CD14-positive monocyte (primary cell): Measurements from ENCODE around the gene SPAG5. TPM values are rescaled to one million over a fixed set of nuclear protein-coding genes. Genes with fewer than 3 reads are reported as not detected.

Source experiments
- DNase-seq, 3 donors: peaks; one replicate each; pipeline ENCODE4 v3.0.0-alpha.2; 2011 to 2022
- H2AFZ ChIP-seq: 2 replicates; pipeline ENCODE4 v1.6.0; 2012; ENCODE audit warnings: mild to moderate bottlenecking, low read depth, low read length, inconsistent platforms; ENCODE audit not compliant: insufficient read depth, poor library complexity, severe bottlenecking
- H3K27ac ChIP-seq, 2 donors: 1 replicate in 1 of 2; 2 replicates in 1 of 2; pipeline ENCODE4 v1.5.1; 2012 to 2013; ENCODE audit warnings: low read length in 2 of 2, control low read depth in 1 of 2, inconsistent platforms in 1 of 2, low read depth in 1 of 2, mild to moderate bottlenecking in 1 of 2
- H3K27me3 ChIP-seq, 2 donors: one replicate each; pipeline versions ENCODE4 v1.6.0 to v1.6.1; 2011 to 2013; ENCODE audit warnings: low read length in 2 of 2; ENCODE audit not compliant: control insufficient read depth in 2 of 2, insufficient read depth in 2 of 2
- H3K36me3 ChIP-seq, 2 donors: replicated peaks in 1 of 2; 1 replicate in 1 of 2; 2 replicates in 1 of 2; pipeline versions ENCODE4 v1.5.1 to v1.6.1; 2012 to 2013; ENCODE audit warnings: low read length in 2 of 2, control low read depth in 1 of 2, inconsistent platforms in 1 of 2, mild to moderate bottlenecking in 1 of 2; ENCODE audit not compliant: insufficient read depth in 2 of 2, control insufficient read depth in 1 of 2
- H3K4me1 ChIP-seq, 2 donors: 1 replicate in 1 of 2; 2 replicates in 1 of 2; pipeline versions ENCODE4 v1.5.1 to v1.6.1; 2012 to 2013; ENCODE audit warnings: low read length in 2 of 2, control low read depth in 1 of 2, inconsistent platforms in 1 of 2, mild to moderate bottlenecking in 1 of 2, moderate library complexity in 1 of 2; ENCODE audit not compliant: insufficient read depth in 2 of 2, control insufficient read depth in 1 of 2
- H3K4me2 ChIP-seq: replicated peaks from 2 replicates; pipeline ENCODE3; 2012; ENCODE audit warnings: low read length, moderate library complexity, mild to moderate bottlenecking; ENCODE audit not compliant: poor library complexity, severe bottlenecking; ENCODE audit errors: extremely low read depth
- H3K4me3 ChIP-seq, 3 experiments: fragments of 200-600 bp in 1 of 3; sonication (generic) in 1 of 3; replicated peaks in 1 of 3; 1 replicate in 2 of 3; 2 replicates in 1 of 3; pipeline ENCODE4 v1.5.1; 2011 to 2013; ENCODE audit warnings: low read length in 3 of 3, mild to moderate bottlenecking in 3 of 3, control low read depth in 2 of 3, low read depth in 2 of 3, inconsistent platforms in 1 of 3, moderate library complexity in 1 of 3
- H3K79me2 ChIP-seq: 2 replicates; pipeline ENCODE4 v1.6.0; 2012; ENCODE audit warnings: mild to moderate bottlenecking, control low read depth, inconsistent platforms, low read length, moderate library complexity; ENCODE audit not compliant: insufficient read depth
- H3K9ac ChIP-seq: 2 replicates; pipeline ENCODE4 v1.6.0; 2017; ENCODE audit warnings: low read length, mild to moderate bottlenecking; ENCODE audit not compliant: insufficient read depth, poor library complexity, severe bottlenecking
- H3K9me3 ChIP-seq, 2 donors: replicated peaks in 1 of 2; 1 replicate in 1 of 2; 2 replicates in 1 of 2; pipeline versions ENCODE4 v1.5.1 to v1.6.1; 2012 to 2013; ENCODE audit warnings: low read length in 2 of 2, control low read depth in 1 of 2; ENCODE audit not compliant: control insufficient read depth in 1 of 2, insufficient read depth in 1 of 2
- H4K20me1 ChIP-seq: 2 replicates; pipeline ENCODE4 v1.6.0; 2012; ENCODE audit warnings: mild to moderate bottlenecking, low read length, control low read depth, moderate library complexity; ENCODE audit not compliant: insufficient read depth
- H3K27ac Mint-ChIP-seq, 7 donors: one replicate each; pipeline ENCODE4 v1.8.0; 2020; ENCODE audit warnings: mild to moderate bottlenecking in 7 of 7, mixed read lengths in 7 of 7, moderate library complexity in 6 of 7, inconsistent platforms in 2 of 7
- H3K27me3 Mint-ChIP-seq, 3 donors: one replicate each; pipeline ENCODE4 v1.8.0; 2021 to 2022; ENCODE audit warnings: low read depth in 3 of 3, mild to moderate bottlenecking in 3 of 3, mixed read lengths in 3 of 3, moderate library complexity in 3 of 3, inconsistent platforms in 1 of 3
- H3K36me3 Mint-ChIP-seq, 2 donors: one replicate each; pipeline ENCODE4 v1.8.0; 2020; ENCODE audit warnings: mixed read lengths in 2 of 2, inconsistent platforms in 1 of 2, mild to moderate bottlenecking in 1 of 2
- H3K4me1 Mint-ChIP-seq: one replicate; pipeline ENCODE4 v1.8.0; 2020; ENCODE audit warnings: mild to moderate bottlenecking, mixed read lengths
- H3K4me3 Mint-ChIP-seq, 2 donors: one replicate each; pipeline ENCODE4 v1.8.0; 2020; ENCODE audit warnings: mild to moderate bottlenecking in 2 of 2, mixed read lengths in 2 of 2, moderate library complexity in 1 of 2
- H3K9me3 Mint-ChIP-seq, 7 donors: one replicate each; pipeline ENCODE4 v1.8.0; 2020 to 2022; ENCODE audit warnings: mixed read lengths in 7 of 7, mild to moderate bottlenecking in 6 of 7, moderate library complexity in 6 of 7, inconsistent platforms in 2 of 7
- WGBS: methylation state at CpG from one replicate; pipeline ENCODE4 v1.1.5; 2013; ENCODE audit warnings: missing lambda C conversion rate; ENCODE audit not compliant: insufficient coverage; 5-methylcytosine and 5-hydroxymethylcytosine counted together
- intact Hi-C, 2 donors: fragments of 100-400 bp; cut with micrococcal nuclease; formaldehyde crosslinking; loops; one replicate each; pipeline versions ENCODE4 v1.15.0 to v1.15.1; 2023
- polyA plus RNA-seq, 3 donors: library from polyadenylated mRNA; depleted of rRNA in 1 of 3; unstranded in 2 of 3; stranded (reverse) in 1 of 3; fragments of 300-500 nt in 2 of 3; fragments of >200 nt in 1 of 3; fragmentation: Illumina TruSeq in 2 of 3; gene quantifications; 1 replicate in 2 of 3; 2 replicates in 1 of 3; pipeline ENCODE4 v1.2.3, GENCODE V29; 2012 to 2021
- TF ChIP-seq, protein P1 (sequence below): fragments of 200-600 bp; IDR thresholded peaks from one replicate; pipeline ENCODE4 v1.8.0; 2022; ENCODE audit warnings: antibody characterized with exemption, mild to moderate bottlenecking

The SPAG5 gene
- polyA plus RNA-seq, 3 donors = 7.7 TPM; not detected in 2

DNA sequence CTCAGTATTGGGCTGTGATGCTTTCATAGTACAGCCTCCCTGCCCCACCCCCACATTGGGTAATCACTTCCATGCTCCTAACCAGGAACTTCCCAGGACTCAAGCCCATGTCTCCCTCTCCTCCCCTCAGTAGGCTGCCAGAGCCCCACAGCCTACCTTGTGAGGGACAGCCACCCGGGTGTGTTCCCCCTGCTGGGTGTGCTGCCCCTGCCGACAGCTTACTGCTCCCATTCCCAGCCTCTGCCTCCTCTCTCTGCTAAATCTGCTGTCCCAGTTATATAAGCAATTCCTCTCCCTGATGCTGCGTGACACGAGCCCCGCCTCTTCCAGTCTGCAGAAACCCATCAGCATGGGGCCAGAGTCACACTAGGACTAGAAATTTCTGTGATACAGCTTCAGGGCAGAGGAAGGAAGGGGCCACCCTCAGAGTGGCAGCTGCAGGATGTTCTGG lies 15.1 kb upstream of the SPAG5 start, which contains the start of gene RSKR:
Gene RSKR, minus strand, starts transcription at position 255 of the 451 bp plus-strand sequence. Its CDS starts 24 bp downstream, at position 231.
- no peak for DNase-seq
- Histone ChIP-seq H3K79me2 (no peaks in the 10 kb centered on the region), H3K9me3 (no peaks in the 10 kb centered on the region), H4K20me1 (peaks cover 40% of the 10 kb centered on the region), H3K36me3 (peaks cover 81 to 99% of the 10 kb centered on the region in 2 donors), H3K4me1 (no peaks in the 10 kb centered on the region), H3K4me3 (no peak within 1 kb of the TSS), H2AFZ (no peak within 1 kb of the TSS), H3K9ac (no peak within 1 kb of the TSS), H3K27me3 (no peaks in the 10 kb centered on the region), H3K4me2 (no peak within 1 kb of the TSS), H3K27ac (peak within 1 kb of the TSS in 1 of 2 donors; percentile 42)
- Mint-ChIP-seq H3K27me3 (peaks cover 0 to 1% (median 0%) of the 10 kb centered on the region in 3 donors), H3K9me3 (no peaks in the 10 kb centered on the region), H3K27ac (peak within 1 kb of the TSS; percentile 30 to 85 (median 58)), H3K36me3 (peaks cover 77 to 90% of the 10 kb centered on the region in 2 donors), H3K4me3 (no peak within 1 kb of the TSS), H3K4me1 (no peaks in the 10 kb centered on the region)
- intact Hi-C loops = loop anchor here (2.0 kb wide), 1 partner anchor 119 kb away; no protein-coding TSS in a partner anchor
- TF ChIP-seq, protein P1, sequence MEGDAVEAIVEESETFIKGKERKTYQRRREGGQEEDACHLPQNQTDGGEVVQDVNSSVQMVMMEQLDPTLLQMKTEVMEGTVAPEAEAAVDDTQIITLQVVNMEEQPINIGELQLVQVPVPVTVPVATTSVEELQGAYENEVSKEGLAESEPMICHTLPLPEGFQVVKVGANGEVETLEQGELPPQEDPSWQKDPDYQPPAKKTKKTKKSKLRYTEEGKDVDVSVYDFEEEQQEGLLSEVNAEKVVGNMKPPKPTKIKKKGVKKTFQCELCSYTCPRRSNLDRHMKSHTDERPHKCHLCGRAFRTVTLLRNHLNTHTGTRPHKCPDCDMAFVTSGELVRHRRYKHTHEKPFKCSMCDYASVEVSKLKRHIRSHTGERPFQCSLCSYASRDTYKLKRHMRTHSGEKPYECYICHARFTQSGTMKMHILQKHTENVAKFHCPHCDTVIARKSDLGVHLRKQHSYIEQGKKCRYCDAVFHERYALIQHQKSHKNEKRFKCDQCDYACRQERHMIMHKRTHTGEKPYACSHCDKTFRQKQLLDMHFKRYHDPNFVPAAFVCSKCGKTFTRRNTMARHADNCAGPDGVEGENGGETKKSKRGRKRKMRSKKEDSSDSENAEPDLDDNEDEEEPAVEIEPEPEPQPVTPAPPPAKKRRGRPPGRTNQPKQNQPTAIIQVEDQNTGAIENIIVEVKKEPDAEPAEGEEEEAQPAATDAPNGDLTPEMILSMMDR = no peak
- WGBS = 5% methylated on average over 2 of the region's 5 CpGs

DNA sequence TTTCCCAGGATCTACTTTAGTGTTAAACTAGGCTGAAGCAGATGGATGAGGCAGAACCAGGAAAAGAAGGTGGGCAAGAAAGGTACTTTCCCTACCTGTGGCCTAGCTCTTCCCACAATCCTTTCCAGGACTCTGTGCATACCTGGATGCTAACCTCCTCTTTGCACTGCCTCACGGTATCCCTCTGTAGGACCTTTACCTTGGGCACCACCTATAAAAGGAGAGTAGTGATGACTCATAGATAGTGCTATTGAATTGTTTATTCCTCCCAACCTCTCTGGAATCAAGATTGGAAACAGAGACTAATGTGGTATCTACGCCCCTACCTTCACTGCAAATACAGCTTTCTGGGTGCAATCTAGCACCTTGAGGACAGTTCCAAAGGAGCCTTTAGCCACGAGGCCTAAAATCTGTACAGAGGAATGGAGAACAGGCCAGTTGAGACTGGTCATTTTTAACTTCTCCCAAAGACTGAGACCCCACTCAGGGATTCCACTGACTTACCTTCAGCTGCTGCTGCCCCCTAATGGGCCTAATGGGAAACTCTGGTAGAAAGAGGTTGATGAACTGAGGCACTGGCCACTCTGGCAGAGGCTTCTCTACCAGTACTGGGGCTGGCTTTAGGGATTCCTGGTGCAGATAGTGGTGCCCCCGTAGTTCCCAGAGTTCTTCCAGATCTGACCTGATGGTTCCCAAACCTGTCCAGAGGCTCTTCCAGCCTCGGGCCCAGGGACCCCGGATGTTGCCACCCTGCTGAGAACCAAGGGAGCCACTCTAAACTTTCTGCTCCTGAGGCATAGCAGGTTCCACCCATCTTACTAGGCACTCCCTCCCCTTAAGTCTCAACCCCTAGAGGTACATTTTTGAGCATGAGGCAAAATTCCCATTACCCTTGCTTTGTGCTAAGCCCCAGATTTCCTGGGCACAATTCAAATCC lies 14.4 kb upstream of the SPAG5 start:
- H3K27me3 Mint-ChIP-seq = peaks cover 0 to 1% (median 0%) of the 10 kb centered on the region in 3 donors
- peaks cover 76 to 85% of the 10 kb centered on the region in 2 donors for H3K36me3 Mint-ChIP-seq
- TF ChIP-seq, protein P1 = peak; percentile 81

More for the DNA sequence above, 14.4 kb upstream of the SPAG5 start:
- Histone ChIP-seq H3K36me3 (peaks cover 76 to 97% of the 10 kb centered on the region in 2 donors), H4K20me1 (peaks cover 38% of the 10 kb centered on the region), H3K27me3 (no peaks in the 10 kb centered on the region), H2AFZ (no peak overlapping the region), H3K4me1 (no peaks in the 10 kb centered on the region), H3K9me3 (no peaks in the 10 kb centered on the region), H3K79me2 (no peaks in the 10 kb centered on the region), H3K27ac (peak overlapping the region in 1 of 2 donors; percentile 42), H3K4me2 (no peak overlapping the region), H3K9ac (no peak overlapping the region), H3K4me3 (no peak overlapping the region)
- 100% methylated on average over 2 of the region's 6 CpGs for whole genome bisulfite sequencing
- Mint-ChIP-seq H3K27ac (peak overlapping the region in 3 of 7 donors; percentile 6 to 46 (median 25)), H3K4me3 (no peak overlapping the region), H3K4me1 (no peaks in the 10 kb centered on the region), H3K9me3 (no peaks in the 10 kb centered on the region)
- DNase-seq = peak in 2 of 3 donors; percentile 20 to 28
- intact Hi-C loops = loop anchor here (2.0 kb wide), 1 partner anchor 118 kb away; no protein-coding TSS in a partner anchor
